SK-N-SH (cell line): ENCODE data around the gene POLR2C. TPM values are rescaled to one million over a fixed set of nuclear protein-coding genes. Genes with fewer than 3 reads are reported as not detected.

Experiments used
- CTCF ChIA-PET: fragments of 300-600, 350-600 bp; formaldehyde crosslinking; extraction: SDS; loops from one replicate; lab custom pipeline; 2021; lab: Yijun Ruan, JAX
- POLR2A ChIA-PET: fragments of 350-600 bp; sonication (Branson Sonifier 250); formaldehyde crosslinking; extraction: SDS; loops from one replicate; lab custom pipeline; 2020; ENCODE audit warnings: antibody characterized with exemption, inconsistent platforms; lab: Yijun Ruan, JAX
- DNase-seq: peaks from one replicate; pipeline ENCODE4 v3.0.0; 2012
- H2AFZ ChIP-seq: fragments of 200-600 bp; sonication (generic); 2 replicates; pipeline ENCODE4 v1.8.1; 2016; ENCODE audit warnings: antibody characterized with exemption, mild to moderate bottlenecking, low read depth
- H3F3A ChIP-seq: fragments of 200-600 bp; sonication (generic); replicated peaks from 2 replicates; pipeline ENCODE3; 2016; ENCODE audit warnings: antibody characterized with exemption, mild to moderate bottlenecking; ENCODE audit not compliant: insufficient read depth
- H3K27ac ChIP-seq, 2 experiments: fragments of 200-500 bp in 1 of 2; fragments of 200-600 bp in 1 of 2; sonication (Bioruptor generic) in 1 of 2; sonication (generic), shearing (Covaris generic) in 1 of 2; 2 replicates each; pipeline versions ENCODE4 v1.5.1 to v1.6.1; 2014 to 2016; ENCODE audit warnings: low read depth in 2 of 2, inconsistent platforms in 1 of 2, low read length in 1 of 2, mild to moderate bottlenecking in 1 of 2, mixed read lengths in 1 of 2
- H3K27me3 ChIP-seq: fragments of 200-600 bp; sonication (generic), shearing (Covaris generic); 2 replicates; pipeline ENCODE4 v1.6.1; 2016; ENCODE audit warnings: mixed run types; ENCODE audit not compliant: insufficient read depth
- H3K36me3 ChIP-seq, 2 experiments: fragments of 200-500 bp in 1 of 2; fragments of 200-600 bp in 1 of 2; sonication (Bioruptor generic) in 1 of 2; sonication (generic) in 1 of 2; replicated peaks in 1 of 2; 2 replicates each; pipeline versions ENCODE3 to v1.5.1; 2014 to 2016; ENCODE audit warnings: low read length in 1 of 2, mild to moderate bottlenecking in 1 of 2; ENCODE audit not compliant: insufficient read depth in 2 of 2, control insufficient read depth in 1 of 2
- H3K4me1 ChIP-seq, 2 experiments: fragments of 200-500 bp in 1 of 2; fragments of 200-600 bp in 1 of 2; sonication (Bioruptor generic) in 1 of 2; sonication (generic), shearing (Covaris generic) in 1 of 2; 2 replicates each; pipeline versions ENCODE4 v1.5.1 to v1.6.1; 2014 to 2016; ENCODE audit warnings: low read depth in 1 of 2, low read length in 1 of 2, mixed run types in 1 of 2; ENCODE audit not compliant: insufficient read depth in 2 of 2, control insufficient read depth in 1 of 2
- H3K4me2 ChIP-seq: fragments of 200-600 bp; sonication (generic), shearing (Covaris generic); 2 replicates; pipeline ENCODE4 v1.6.1; 2017; ENCODE audit warnings: mixed run types
- H3K4me3 ChIP-seq, 2 experiments: fragments of 200-500 bp in 1 of 2; fragments of 200-600 bp in 1 of 2; sonication (Bioruptor generic) in 1 of 2; sonication (generic), shearing (Covaris generic) in 1 of 2; 2 replicates each; pipeline versions ENCODE4 v1.5.1 to v1.8.1; 2014 to 2016; ENCODE audit warnings: low read depth in 2 of 2, inconsistent platforms in 1 of 2, low read length in 1 of 2, mild to moderate bottlenecking in 1 of 2, mixed read lengths in 1 of 2, moderate library complexity in 1 of 2
- H3K79me2 ChIP-seq: fragments of 200-600 bp; sonication (generic); 2 replicates; pipeline ENCODE4 v1.8.1; 2017; ENCODE audit warnings: mild to moderate bottlenecking; ENCODE audit not compliant: insufficient read depth
- H3K9ac ChIP-seq: fragments of 200-600 bp; sonication (generic); 2 replicates; pipeline ENCODE4 v1.6.1; 2017; ENCODE audit warnings: mixed run types
- H3K9me2 ChIP-seq: fragments of 200-600 bp; sonication (generic); 2 replicates; pipeline ENCODE4 v1.6.1; 2017; ENCODE audit warnings: mixed run types
- H3K9me3 ChIP-seq: fragments of 200-600 bp; sonication (generic); 2 replicates; pipeline ENCODE4 v1.6.1; 2017; ENCODE audit warnings: mixed run types, mild to moderate bottlenecking, moderate library complexity
- H4K20me1 ChIP-seq: fragments of 200-600 bp; sonication (generic); 2 replicates; pipeline ENCODE4 v1.6.1; 2017; ENCODE audit warnings: mild to moderate bottlenecking, mixed run types; ENCODE audit not compliant: insufficient read depth
- CTCF ChIP-seq: fragments of 200-600 bp; sonication (generic); IDR thresholded peaks from 2 replicates; pipeline ENCODE4 v1.6.1; 2017; ENCODE audit warnings: antibody characterized with exemption, mild to moderate bottlenecking, moderate library complexity
- FOSL2 ChIP-seq: IDR thresholded peaks from 2 replicates; pipeline ENCODE4 v1.4.0; 2012; ENCODE audit warnings: low read depth, mild to moderate bottlenecking, moderate library complexity, borderline replicate concordance
- GABPA ChIP-seq: IDR thresholded peaks from 2 replicates; pipeline ENCODE4 v1.4.0; 2012; ENCODE audit warnings: low read depth, mild to moderate bottlenecking
- IRF3 ChIP-seq: fragments of 150-350 bp; IDR thresholded peaks from 2 replicates; pipeline ENCODE4 v1.6.1; 2016; ENCODE audit warnings: mild to moderate bottlenecking, low read depth, low read length
- MAX ChIP-seq: IDR thresholded peaks from 2 replicates; pipeline ENCODE4 v1.4.0; 2012; ENCODE audit warnings: low read depth
- MEF2A ChIP-seq: IDR thresholded peaks from 2 replicates; pipeline ENCODE4 v1.4.0; 2012; ENCODE audit warnings: low read depth, borderline replicate concordance
- MXI1 ChIP-seq: IDR thresholded peaks from 2 replicates; pipeline ENCODE4 v1.6.1; 2012; ENCODE audit warnings: mild to moderate bottlenecking, low read depth, low read length, improper control_type of control experiment
- POLR2AphosphoS5 ChIP-seq: IDR thresholded peaks from 2 replicates; pipeline ENCODE4 v1.6.1; 2012; ENCODE audit warnings: low read depth, low read length
- RAD21 ChIP-seq: IDR thresholded peaks from 2 replicates; pipeline ENCODE4 v1.6.1; 2012; ENCODE audit warnings: mild to moderate bottlenecking, low read length
- RXRA ChIP-seq: IDR thresholded peaks from 2 replicates; pipeline ENCODE4 v1.4.0; 2012; ENCODE audit warnings: low read depth, mild to moderate bottlenecking, borderline replicate concordance
- SMC3 ChIP-seq: IDR thresholded peaks from 2 replicates; pipeline ENCODE4 v1.6.1; 2012; ENCODE audit warnings: low read depth, low read length, improper control_type of control experiment
- TAF1 ChIP-seq: IDR thresholded peaks from 2 replicates; pipeline ENCODE4 v1.6.1; 2012; ENCODE audit warnings: low read depth, mild to moderate bottlenecking, low read length, moderate library complexity, borderline replicate concordance
- USF2 ChIP-seq: fragments of 150-350 bp; IDR thresholded peaks from 2 replicates; pipeline ENCODE4 v1.6.1; 2017; ENCODE audit warnings: antibody characterized with exemption, low read length, low read depth, borderline replicate concordance
- WGBS: methylation state at CpG from one replicate; pipeline ENCODE4 v1.1.6; 2017; ENCODE audit warnings: low lambda C conversion rate; 5-methylcytosine and 5-hydroxymethylcytosine counted together
- polyA plus RNA-seq, 3 experiments: library from polyadenylated mRNA; depleted of rRNA; stranded (reverse); fragments of >200 nt; gene quantifications; 2 replicates each; pipeline ENCODE4 v1.2.3, GENCODE V29; 2012

POLR2C gene
- polyA plus RNA-seq, 1 of the 3 experiments (the other 2 are of a cell fraction): 160 TPM

GRCh38 chr16:57422026-57422944 lies 40.2 kb upstream of the POLR2C start:
- H3K4me1 ChIP-seq: peaks cover 0 to 17% of the 10 kb centered on the region in 2 experiments; a peak in 2 of 4 replicates
- POLR2A ChIA-PET: interaction anchor here (0.5 kb wide), 1 partner anchor 10 kb away, joined by 3 read pairs; no protein-coding TSS in a partner anchor
- no peak overlapping the region for H3K9ac ChIP-seq
- no peaks in the 10 kb centered on the region for H3K9me3 ChIP-seq
- DNase-seq: peak; percentile 72
- no peaks in the 10 kb centered on the region for H3K27me3 ChIP-seq
- CTCF ChIA-PET: interaction anchor here (0.6 to 17.3 kb wide), 23 partner anchors 10 to 338 kb away, joined by 3 to 544 read pairs (median 3); partner anchors contain the start of genes ARL2BP, CIAPIN1, COQ9 and CPNE2
- WGBS: 46% methylated on average over 9 of the region's 10 CpGs
- no peaks in the 10 kb centered on the region for H3K9me2 ChIP-seq
- peaks cover 8% of the 10 kb centered on the region for H3F3A ChIP-seq
- peak overlapping the region; percentile 17 to 45; a peak in 3 of 4 replicates for H3K27ac ChIP-seq
- H3K4me2 ChIP-seq: no peak overlapping the region
- 0 out of 2 replicates have a peak overlapping the region, but pooled peaks have one; percentile 57 for H2AFZ ChIP-seq
- H3K4me3 ChIP-seq: no peak overlapping the region
- peaks cover under 1 to 2% of the 10 kb centered on the region in 2 experiments for H3K36me3 ChIP-seq
- H4K20me1 ChIP-seq: no peaks in the 10 kb centered on the region
- TF ChIP-seq RAD21 (peak; percentile 86), CTCF (peak; percentile 77), GABPA (peak; percentile 49; the same call in 1 of the 2 replicates), SMC3 (peak; percentile 83), USF2 (no peak)
- H3K79me2 ChIP-seq: no peaks in the 10 kb centered on the region

- Histone ChIP-seq H3K79me2 (no peaks in the 10 kb centered on the region), H3K4me3 (no peak overlapping the region), H4K20me1 (no peaks in the 10 kb centered on the region), H3K27me3 (no peaks in the 10 kb centered on the region), H3K36me3 (peaks cover 7 to 9% of the 10 kb centered on the region in 2 experiments), H3K4me2 (no peak overlapping the region), H3K9me3 (no peaks in the 10 kb centered on the region), H2AFZ (no peak overlapping the region), H3K27ac (no peak overlapping the region), H3K9me2 (no peaks in the 10 kb centered on the region), H3K9ac (no peak overlapping the region), H3F3A (peaks cover 3% of the 10 kb centered on the region), H3K4me1 (peaks cover 0 to 12% of the 10 kb centered on the region in 2 experiments; a peak in 2 of 4 replicates)
- no peak for TF ChIP-seq FOSL2
- no peak for TF ChIP-seq MXI1
- TF ChIP-seq POLR2AphosphoS5: no peak
- no peak for TF ChIP-seq RXRA
- TF ChIP-seq TAF1: no peak
- no peak for TF ChIP-seq MAX
- no peak for TF ChIP-seq GABPA
- TF ChIP-seq MEF2A: no peak
- TF ChIP-seq IRF3: no peak
- 90% methylated on average over 2 of the region's 2 CpGs for WGBS
- CTCF ChIA-PET: interaction anchor here (0.6 to 17.3 kb wide), 14 partner anchors 9 to 339 kb away, joined by 3 to 544 read pairs (median 4); partner anchors contain the start of genes ARL2BP, CIAPIN1, COQ9 and CX3CL1
- POLR2A ChIA-PET: no interaction called here
- DNase-seq: no peak
Measured at GRCh38 chr16:57423152-57423551, 39.3 kb upstream of the POLR2C start.
